Activated CD8-positive, alpha-beta memory T cell treated with anti-CD3 and anti-CD28 coated beads, Interleukin-2, amount 50 U/mL, for 4 hours (primary cell): ENCODE data around the gene MDFI.

Experiments used
- DNase-seq: peaks from one replicate; pipeline ENCODE4 v3.0.0-alpha.2; 2020

MDFI gene

GRCh38 chr6:41635365-41635764, 2.9 kb upstream of the MDFI start:
- DNase-seq: no peak

GRCh38 chr6:41636833-41637193, 1.5 kb upstream of the MDFI start:
- no peak for DNase-seq

- no peak for DNase-seq
These were observed 870 bp upstream of the MDFI start for GRCh38 chr6:41637194-41638001.

- DNase-seq: no peak
These were observed 904 bp downstream of the MDFI start for GRCh38 chr6:41638935-41639808.

- no peak for DNase-seq
These were observed 1.6 kb downstream of the MDFI start for GRCh38 chr6:41639809-41640371.

- DNase-seq: no peak
These were observed 2.2 kb downstream of the MDFI start for GRCh38 chr6:41640426-41640825.

GRCh38 chr6:41641352-41641925, 3.2 kb downstream of the MDFI start:
- DNase-seq: no peak

GRCh38 chr6:41642090-41642959, 4.1 kb downstream of the MDFI start:
- no peak for DNase-seq

GRCh38 chr6:41642960-41643898, 5.0 kb downstream of the MDFI start:
- no peak for DNase-seq

GRCh38 chr6:41643899-41644269, 5.6 kb downstream of the MDFI start:
- peak; percentile 1 for DNase-seq

- DNase-seq: peak; percentile 6
These were observed 6.1 kb downstream of the MDFI start for GRCh38 chr6:41644297-41644879.

GRCh38 chr6:41645007-41645618, 6.8 kb downstream of the MDFI start:
- DNase-seq: no peak

- DNase-seq: no peak
These were observed 7.9 kb downstream of the MDFI start for GRCh38 chr6:41646026-41646795.

GRCh38 chr6:41647061-41647511, 8.8 kb downstream of the MDFI start:
- DNase-seq: no peak

- DNase-seq: no peak
These were observed 9.9 kb downstream of the MDFI start for GRCh38 chr6:41648070-41648585.

GRCh38 chr6:41648921-41649320, 10.7 kb downstream of the MDFI start:
- no peak for DNase-seq

- DNase-seq: no peak
These were observed 11.3 kb downstream of the MDFI start for GRCh38 chr6:41649596-41649995.

GRCh38 chr6:41650120-41650519, 11.9 kb downstream of the MDFI start:
- no peak for DNase-seq

GRCh38 chr6:41651246-41651961, 13.1 kb downstream of the MDFI start:
- no peak for DNase-seq
